A172 (cell line): ENCODE measurements around the gene EHBP1L1. TPM values are rescaled to one million over a fixed set of nuclear protein-coding genes. Genes with fewer than 3 reads are reported as not detected.

Experiments used
- DNase-seq: peaks from one replicate; pipeline ENCODE4 v3.0.0-alpha.2; 2015; ENCODE audit warnings: low spot score
- total RNA-seq: library from RNA; depleted of rRNA; stranded (reverse); fragments of >200 nt; shearing (Covaris generic); gene quantifications from 2 replicates; pipeline ENCODE4 v1.2.3, GENCODE V29; 2014

The EHBP1L1 gene
- total RNA-seq, 1 experiment from 2014 or later, result 50.1 TPM

DNA sequence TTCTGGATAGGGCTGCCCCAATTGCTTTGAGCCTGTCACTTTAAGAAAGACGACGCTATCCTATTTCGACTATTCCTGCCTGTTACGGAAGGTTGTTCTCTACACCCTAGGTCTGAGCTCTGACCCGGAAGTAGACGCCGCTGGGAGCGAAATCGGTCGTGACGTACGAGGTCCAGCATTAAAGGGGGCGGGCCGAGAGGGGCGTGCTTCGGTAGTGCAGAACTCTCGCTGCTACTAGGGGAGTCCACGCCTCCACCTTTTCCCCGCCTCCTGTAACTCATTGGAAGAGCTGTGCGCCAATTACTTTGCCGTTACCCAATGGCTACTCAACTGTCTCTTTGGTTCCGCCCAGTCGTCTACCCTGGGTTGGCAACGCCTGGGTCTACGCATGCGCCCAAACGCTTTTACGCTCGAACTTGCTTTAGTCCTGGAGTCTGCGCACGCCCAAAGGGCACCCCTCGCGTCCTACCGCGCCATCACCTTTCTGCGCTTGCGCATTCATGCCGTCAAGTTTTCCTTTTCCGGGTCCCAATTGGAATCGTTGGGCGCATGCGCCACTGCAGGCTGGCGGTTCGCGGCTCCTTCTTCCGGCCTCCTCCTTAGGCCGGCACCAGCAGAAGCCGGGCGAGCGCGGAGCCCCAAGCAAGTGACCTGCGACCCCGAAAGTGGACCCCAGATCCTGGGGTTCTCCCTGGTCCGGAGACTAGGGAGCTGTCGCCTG, 39.5 kb downstream of the EHBP1L1 start, which contains the start of gene PCNX3:
TSS of gene PCNX3 (plus strand) at position 548 of the 721 bp plus-strand sequence. CDS start 536 bp downstream, outside the sequence.
- peak; percentile 100 for DNase-seq

DNA sequence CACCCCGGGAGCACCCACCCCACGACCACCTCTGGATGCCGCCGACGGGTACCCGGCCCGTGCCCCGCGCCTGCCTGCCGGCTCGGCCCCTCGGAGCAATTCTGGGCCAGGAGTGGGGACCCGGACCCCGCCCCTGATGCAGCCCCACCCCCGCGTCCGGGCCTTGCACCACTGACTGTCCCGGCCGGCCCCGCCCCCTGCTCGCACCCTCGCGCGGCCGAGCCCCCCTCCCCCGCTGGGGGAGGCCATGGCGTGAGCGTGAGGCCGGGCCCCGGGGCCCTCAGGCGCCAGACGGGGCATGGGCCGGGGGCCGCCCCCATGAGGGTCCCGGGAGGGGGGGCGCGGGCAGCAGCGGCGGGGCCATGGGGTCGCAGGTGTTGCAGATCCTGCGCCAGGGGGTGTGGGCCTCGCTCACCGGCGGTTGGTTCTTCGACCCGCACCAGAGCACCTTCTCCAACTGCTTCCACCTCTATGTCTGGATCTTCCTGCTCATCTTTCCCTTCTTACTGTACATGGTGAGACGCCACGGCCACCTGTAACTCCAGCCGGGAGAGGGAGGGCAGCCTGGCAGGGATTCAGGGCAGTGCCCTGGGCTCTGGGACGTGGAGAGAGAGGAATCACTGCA, 40.2 kb downstream of the EHBP1L1 start:
- no peak for DNase-seq

DNA sequence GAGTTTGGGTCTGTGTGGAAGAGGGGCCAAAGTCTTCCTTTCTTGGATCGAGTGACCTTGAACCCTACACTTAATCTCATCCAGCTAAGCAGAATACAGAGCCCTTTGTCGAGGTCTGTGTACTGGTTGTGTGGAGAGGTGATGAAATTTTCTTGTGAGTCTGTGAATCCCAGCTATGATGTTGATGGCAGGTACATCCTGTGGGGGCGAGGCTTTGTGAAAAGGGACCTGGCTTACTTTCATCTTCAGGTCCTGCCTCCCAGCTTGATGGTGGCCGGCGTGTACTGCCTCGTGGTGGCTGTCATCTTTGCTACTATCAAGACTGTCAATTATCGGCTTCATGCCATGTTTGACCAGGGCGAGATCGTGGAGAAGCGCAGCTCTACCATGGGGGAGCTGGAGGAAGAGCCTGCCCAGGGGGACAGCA, 40.7 kb downstream of the EHBP1L1 start:
- DNase-seq, result no peak

GRCh38 chr11:65617136-65617850, 41.4 kb downstream of the EHBP1L1 start:
- DNase-seq, result no peak

DNA sequence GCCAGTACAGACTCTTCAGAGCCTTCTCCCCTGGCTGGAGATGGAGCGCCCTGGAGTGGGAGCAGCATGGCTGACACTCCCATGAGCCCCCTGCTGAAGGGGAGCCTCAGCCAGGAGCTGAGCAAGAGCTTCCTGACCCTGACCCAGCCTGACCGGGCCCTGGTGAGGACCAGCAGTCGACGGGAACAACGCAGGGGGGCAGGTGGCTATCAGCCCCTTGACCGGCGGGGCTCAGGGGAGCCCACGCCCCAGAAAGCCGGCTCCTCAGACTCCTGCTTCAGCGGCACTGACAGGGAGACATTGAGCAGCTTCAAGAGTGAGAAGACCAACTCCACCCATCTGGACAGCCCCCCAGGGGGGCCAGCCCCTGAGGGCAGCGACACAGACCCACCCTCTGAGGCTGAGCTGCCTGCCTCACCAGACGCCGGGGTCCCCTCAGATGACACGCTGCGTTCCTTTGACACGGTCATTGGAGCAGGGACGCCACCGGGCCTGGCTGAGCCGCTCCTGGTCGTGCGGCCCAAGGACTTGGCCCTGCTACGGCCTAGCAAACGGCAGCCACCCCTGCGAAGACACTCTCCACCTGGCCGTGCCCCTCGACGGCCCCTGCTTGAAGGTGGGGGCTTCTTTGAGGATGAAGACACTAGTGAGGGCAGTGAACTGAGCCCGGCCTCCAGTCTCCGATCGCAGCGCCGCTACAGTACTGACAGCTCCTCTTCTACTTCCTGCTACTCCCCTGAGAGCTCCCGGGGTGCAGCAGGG, 42.3 kb downstream of the EHBP1L1 start:
- no peak for DNase-seq

GRCh38 chr11:65618763-65619162, 42.9 kb downstream of the EHBP1L1 start:
- DNase-seq, result no peak

- no peak for DNase-seq
Observed at GRCh38 chr11:65619281-65619928, 43.6 kb downstream of the EHBP1L1 start.

GRCh38 chr11:65620666-65621065, 44.8 kb downstream of the EHBP1L1 start:
- DNase-seq, result no peak

DNA sequence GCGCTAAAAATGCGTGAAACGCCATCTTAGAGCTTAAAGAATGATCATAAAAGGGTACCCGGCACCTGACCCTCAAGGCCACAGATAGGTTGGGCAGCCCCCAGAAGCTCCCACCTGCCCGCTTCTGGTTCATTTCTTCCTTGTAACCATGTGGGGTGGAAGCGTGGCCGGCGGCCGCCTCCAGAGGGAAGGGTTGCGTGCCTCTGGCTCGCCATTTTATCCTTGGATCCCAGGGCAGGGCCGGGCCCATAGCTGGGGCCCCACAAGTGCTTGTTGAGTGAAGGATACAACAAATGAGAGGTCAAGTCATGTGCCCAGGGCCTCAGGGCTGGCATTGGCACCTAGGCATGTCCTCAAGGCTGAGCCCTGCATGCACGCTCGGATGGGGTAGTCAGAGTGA, 45.6 kb downstream of the EHBP1L1 start:
- DNase-seq, result no peak

DNA sequence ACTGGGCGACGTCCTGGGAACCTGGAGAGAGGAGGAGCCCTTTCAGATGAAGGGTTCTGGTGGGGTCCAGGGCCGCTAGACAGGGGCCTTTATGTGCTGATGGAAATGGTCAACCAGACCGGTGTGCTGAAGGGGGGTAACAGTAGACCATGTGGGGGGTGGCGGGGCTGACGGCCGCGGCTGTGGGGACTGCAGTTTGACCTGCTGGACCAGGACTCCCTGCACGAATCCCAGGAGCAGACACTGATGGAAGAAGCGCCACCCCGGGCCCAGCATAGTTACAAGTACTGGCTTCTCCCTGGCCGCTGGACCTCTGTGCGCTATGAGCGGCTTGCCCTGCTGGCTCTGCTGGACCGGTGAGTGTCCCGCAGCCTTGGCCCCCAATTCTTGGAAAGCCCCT, 46.2 kb downstream of the EHBP1L1 start:
- no peak for DNase-seq

GRCh38 chr11:65623177-65623576, 47.3 kb downstream of the EHBP1L1 start:
- no peak for DNase-seq

DNA sequence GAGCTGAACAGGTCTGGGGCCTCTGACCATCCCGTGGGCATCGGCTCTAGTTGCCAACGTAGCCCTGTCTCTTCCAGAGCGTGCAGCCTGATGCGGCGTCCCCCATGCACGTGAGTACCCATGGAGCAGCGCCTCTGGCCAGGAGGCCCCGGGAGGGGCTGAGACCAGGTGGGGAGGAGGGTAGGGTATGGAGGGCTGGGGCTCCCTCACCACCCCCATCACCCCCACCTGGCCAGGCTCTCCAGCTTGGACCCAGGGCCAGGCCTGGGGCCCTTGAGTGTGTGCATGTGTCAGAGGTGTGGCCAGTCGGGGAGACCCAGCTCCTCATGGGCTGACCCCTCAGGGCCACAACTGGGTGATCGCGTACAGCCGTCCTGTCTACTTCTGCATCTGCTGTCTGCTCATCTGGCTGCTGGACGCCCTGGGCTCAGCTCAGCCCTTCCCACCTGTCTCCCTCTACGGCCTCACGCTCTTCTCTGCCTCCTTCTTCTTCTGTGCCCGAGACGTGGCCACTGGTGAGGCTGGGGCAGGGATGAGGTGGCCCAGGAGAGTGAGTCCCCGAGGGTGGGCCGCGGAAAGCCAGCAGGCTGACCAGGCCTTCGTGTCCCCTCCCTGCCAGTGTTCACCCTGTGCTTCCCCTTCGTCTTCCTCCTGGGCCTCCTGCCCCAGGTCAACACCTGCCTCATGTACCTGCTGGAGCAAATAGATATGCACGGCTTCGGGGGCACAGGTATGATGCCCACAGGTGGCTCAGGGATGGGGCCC, 48.2 kb downstream of the EHBP1L1 start:
- DNase-seq, result no peak

GRCh38 chr11:65624931-65625627, 49.2 kb downstream of the EHBP1L1 start:
- no peak for DNase-seq

- DNase-seq, result no peak
Observed at GRCh38 chr11:65625628-65626342, 49.9 kb downstream of the EHBP1L1 start.

DNA sequence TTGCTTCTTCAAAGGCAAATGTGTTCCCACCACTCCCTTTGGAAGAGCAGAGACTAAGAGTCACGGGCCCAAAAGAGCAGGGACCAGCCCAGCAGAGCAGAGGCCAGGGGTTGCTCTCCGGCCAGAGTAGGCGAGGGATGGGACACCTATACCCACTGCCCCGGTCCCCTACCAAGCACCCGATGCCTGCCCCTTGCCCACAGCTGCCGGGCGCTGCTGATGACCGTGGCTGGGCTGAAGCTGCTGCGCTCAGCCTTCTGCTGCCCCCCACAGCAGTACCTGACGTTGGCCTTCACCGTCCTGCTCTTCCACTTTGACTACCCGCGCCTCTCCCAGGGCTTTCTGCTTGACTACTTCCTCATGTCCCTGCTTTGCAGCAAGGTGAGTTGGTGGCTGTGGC, 51.3 kb downstream of the EHBP1L1 start:
- no peak for DNase-seq

- DNase-seq, result no peak
Observed at GRCh38 chr11:65629579-65629978, 53.7 kb downstream of the EHBP1L1 start.

DNA sequence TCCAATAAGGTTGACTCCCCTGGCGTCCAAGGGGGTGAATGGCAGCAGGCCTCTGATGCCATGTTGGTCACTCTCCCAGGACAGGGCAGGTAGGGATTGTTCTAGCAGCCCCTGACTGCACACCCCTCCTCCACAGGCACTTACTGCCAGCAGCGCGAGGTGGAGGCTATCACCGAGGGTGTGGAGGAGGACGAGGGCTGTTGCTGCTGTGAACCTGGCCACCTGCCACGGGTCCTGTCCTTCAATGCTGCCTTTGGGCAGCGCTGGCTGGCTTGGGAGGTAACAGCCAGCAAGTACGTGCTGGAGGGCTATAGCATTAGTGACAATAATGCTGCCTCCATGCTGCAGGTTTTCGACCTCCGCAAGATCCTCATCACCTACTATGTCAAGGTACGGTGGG, 54.4 kb downstream of the EHBP1L1 start:
- no peak for DNase-seq

DNA sequence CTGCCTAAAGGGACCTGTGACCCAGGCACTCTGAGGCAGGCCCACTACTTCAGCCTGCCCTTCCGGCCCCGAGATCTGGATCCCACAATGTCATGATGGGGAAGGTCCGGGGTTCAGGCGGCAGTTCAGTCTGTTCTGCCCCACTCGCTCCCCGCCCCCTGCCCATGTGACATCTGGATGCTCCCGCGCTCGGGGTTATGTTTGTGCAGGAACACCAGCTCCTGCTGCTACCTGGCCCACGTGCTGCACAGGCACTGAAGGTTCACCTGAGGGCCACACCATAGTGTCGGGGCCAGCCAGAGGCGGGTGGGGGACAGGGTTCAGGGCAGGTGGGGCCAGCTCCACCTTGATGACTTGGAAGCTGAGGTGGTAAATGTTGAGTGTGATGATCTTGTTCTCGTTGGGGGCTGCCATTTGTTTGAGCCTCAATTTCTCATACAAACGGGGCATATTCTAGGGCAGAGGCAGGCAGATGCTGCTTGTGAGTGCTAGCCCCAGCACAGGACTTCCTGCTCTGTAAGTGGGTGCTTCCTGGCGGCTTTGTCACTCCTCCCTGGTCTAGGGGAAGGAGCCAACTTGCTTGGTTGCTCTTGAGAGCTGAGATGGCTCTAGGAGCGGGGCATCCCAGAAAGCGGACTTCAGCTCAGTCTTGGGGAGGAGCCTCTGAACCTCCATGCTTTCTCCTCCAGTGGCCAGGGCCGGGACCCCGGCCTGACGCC, 57.7 kb downstream of the EHBP1L1 start:
- no peak for DNase-seq

GRCh38 chr11:65634109-65634436, 58.2 kb downstream of the EHBP1L1 start:
- no peak for DNase-seq
